GM12875 (cell line): Measurements from ENCODE around the gene CDC26.
"Not testable (repeated sequence)": the region's sequence is repeated elsewhere in the genome, so short reads cannot be mapped to it uniquely, and the experiment has no call there.

Experiments
- H3K4me3 ChIP-seq: one replicate; pipeline ENCODE4 v1.5.1; 2011; ENCODE audit warnings: low read depth, low read length, control low read depth
- TF ChIP-seq, protein P1 (sequence below): IDR thresholded peaks from 2 replicates; pipeline ENCODE4 v1.5.1; 2011; ENCODE audit warnings: low read depth, mild to moderate bottlenecking, control low read depth, inconsistent platforms, low read length, moderate library complexity, borderline replicate concordance; ENCODE audit not compliant: insufficient read depth

Gene CDC26

DNA sequence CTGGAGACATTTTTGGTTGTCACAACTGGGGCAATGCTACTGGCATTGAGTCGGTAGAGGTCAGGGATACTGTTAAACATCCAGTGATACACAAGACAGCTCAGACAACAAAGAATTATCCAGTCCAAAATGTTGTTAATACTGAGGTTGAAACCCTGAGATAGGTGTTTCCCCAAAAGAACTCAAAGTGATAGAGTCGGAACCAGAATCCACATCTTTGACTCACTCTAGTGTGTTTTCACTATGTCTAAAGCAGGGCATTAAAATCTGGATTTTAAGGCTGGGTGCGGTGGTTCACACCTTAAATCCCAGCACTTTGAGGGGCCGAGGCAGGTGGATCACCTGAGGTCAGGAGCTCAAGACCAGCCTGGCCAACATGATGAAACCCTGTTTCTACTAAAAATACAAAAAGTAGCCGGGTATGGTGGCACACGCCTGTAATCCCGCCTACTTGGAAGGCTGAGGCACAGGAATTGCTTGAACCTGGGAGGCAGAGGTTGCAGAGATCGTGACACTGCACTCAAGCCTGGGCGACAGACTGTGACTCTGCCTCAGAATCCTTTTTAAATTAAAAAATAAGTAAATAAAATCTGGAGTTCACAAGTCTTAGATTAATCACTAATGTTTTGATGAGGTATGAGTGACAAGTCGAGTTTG, 37.0 kb downstream of the CDC26 start:
- TF ChIP-seq, protein P1, sequence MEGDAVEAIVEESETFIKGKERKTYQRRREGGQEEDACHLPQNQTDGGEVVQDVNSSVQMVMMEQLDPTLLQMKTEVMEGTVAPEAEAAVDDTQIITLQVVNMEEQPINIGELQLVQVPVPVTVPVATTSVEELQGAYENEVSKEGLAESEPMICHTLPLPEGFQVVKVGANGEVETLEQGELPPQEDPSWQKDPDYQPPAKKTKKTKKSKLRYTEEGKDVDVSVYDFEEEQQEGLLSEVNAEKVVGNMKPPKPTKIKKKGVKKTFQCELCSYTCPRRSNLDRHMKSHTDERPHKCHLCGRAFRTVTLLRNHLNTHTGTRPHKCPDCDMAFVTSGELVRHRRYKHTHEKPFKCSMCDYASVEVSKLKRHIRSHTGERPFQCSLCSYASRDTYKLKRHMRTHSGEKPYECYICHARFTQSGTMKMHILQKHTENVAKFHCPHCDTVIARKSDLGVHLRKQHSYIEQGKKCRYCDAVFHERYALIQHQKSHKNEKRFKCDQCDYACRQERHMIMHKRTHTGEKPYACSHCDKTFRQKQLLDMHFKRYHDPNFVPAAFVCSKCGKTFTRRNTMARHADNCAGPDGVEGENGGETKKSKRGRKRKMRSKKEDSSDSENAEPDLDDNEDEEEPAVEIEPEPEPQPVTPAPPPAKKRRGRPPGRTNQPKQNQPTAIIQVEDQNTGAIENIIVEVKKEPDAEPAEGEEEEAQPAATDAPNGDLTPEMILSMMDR = no peak
- H3K4me3 ChIP-seq = no peak overlapping the region

GRCh38 chr9:113237026-113237425, 38.3 kb downstream of the CDC26 start:
- H3K4me3 ChIP-seq = no peak overlapping the region
- TF ChIP-seq, protein P1 = no peak

- H3K4me3 ChIP-seq = not testable (repeated sequence)
These were observed 39.6 kb downstream of the CDC26 start for GRCh38 chr9:113235701-113236255.

GRCh38 chr9:113231701-113232100, 43.7 kb downstream of the CDC26 start:
- H3K4me3 ChIP-seq = no peak overlapping the region
- TF ChIP-seq, protein P1 = no peak

- H3K4me3 ChIP-seq = no peak overlapping the region
- TF ChIP-seq, protein P1 = no peak
These were observed 47.2 kb downstream of the CDC26 start for GRCh38 chr9:113228130-113228665.

GRCh38 chr9:113227436-113227835, 47.9 kb downstream of the CDC26 start:
- TF ChIP-seq, protein P1 = no peak

DNA sequence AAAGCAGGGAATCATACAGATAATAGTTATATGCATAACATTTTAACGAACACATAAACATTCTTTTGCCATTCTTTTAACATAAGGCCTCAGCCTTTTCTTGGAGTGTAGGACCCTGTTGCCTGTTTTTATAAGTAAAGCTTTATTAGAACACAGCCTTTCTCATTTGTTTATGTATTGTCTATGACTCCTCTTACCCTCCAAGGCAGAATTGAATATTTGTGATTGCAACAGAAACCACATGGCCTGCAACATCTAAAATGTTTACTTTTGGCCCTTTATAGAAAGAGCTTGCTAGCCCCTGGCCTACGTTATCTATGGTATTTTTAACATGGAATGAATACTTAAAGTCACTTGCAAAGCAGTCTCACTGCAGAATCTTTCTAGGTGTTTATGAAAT, 51.4 kb downstream of the CDC26 start:
- TF ChIP-seq, protein P1 = no peak

More at GRCh38 chr9:113227436-113227835, 47.9 kb downstream of the CDC26 start:
- no peak overlapping the region for H3K4me3 ChIP-seq

GRCh38 chr9:113222482-113222841, 52.9 kb downstream of the CDC26 start:
- TF ChIP-seq, protein P1 = no peak
- peak overlapping the region; percentile 91 for H3K4me3 ChIP-seq

More for the DNA sequence above, 51.4 kb downstream of the CDC26 start:
- H3K4me3 ChIP-seq = no peak overlapping the region
